HUDEP-2 (cell line): Measurements from ENCODE around the gene MYNN.

Source experiments
- DNase-seq, 76 experiments: peaks; one replicate each; lab custom pipeline; 2025; ENCODE audit not compliant: unreplicated experiment in 76 of 76; lab: John Stamatoyannopoulos, UW

Gene MYNN

DNA sequence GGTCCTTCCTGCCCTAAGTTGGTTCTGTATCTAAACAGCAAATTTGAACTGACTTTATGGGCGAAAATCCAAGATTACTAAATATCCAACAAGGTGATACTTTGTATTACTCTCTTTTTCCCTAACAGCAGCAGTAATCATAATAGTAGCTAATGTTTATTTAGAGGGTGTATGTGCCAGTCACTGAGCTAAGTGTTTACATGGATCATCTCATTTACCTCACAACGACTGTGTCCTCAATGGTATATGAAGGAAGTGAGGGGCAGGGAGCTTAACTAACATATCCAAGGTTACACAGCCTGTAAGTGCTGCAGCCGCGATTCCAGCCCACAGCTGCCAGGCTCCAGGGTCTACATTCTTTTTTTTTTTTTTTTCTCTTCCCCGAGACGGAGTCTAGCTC, 49.8 kb downstream of the MYNN start:
- DNase-seq: no peak

DNA sequence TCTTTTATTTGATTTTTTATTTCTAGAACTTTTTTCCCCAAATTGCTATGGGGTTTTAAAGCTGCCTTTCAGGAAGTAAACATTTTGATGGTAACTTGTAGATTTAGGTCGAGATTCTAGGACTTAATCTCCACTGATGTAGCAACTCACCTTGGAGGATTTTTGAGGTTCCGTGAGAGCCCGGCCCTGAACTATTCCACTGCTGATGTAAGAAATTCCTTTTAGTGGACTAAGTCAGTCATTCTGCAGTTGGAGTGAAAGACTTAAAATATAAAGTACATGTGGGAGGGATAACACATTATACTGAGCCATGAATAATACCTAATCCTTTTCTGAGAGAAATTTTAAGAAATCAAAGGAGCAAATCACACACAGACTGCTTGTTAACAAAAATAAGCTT, 52.1 kb downstream of the MYNN start:
- DNase-seq: no peak

DNA sequence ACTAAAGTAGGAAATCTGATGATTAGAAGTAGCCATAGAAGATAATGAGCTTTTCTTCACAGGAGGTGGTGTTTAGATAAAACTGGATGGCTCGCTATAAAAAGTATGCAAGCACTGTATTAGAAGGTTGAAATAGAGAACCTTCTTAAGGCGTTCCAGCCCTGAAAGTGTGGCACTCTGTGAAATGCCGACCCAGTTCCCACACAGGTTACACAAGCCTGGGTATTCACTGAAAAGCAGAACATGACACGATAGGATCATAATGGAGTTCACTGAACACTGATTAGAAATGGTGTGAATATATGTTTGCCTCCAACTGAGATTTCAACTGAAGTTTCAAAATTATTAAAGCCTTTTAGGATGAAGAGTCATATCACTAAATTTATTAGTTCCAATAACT, 54.5 kb downstream of the MYNN start:
- DNase-seq: no peak

GRCh38 chr3:169835533-169835932, 62.3 kb downstream of the MYNN start:
- DNase-seq: no peak

DNA sequence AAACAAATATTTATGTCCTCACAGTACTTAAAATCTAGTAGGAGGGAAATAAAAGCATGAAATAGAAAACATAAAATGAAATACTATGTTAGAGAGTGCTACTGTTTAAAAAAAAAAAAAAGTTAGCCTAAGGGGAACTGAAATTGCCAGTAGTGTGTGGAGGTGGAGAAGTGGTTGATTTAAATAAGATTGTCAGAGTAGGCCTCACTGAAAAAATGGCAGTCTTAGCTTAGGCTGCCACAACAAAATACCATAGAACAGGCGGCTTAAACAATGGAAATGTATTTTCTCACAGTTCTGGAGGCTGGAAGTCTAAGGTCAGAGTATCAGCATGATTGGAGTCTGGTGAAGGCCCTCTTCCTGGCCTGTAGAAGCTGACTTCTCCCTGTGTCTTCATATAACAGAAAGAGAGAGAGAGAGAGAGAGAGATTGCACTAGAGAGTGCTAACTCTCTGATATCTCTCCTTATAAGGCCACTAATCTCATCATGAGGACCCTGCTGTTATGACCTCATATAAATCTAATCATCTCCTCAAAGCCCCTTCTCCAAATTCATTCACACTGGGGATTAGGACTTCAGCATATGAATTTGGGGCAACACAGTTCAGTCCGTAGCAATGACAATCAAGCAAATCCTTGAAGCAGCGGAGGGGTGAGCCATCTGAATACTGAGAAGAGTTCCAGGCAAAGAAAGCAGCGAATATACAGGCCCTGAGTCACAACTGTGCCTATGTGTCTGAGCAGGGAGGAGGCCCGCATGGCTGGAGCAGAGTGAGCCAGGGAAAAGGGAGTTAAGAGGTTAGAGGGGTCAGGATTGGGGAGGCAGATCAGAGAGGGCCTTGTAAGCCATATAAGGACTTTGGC, 63.1 kb downstream of the MYNN start:
- no peak for DNase-seq

DNA sequence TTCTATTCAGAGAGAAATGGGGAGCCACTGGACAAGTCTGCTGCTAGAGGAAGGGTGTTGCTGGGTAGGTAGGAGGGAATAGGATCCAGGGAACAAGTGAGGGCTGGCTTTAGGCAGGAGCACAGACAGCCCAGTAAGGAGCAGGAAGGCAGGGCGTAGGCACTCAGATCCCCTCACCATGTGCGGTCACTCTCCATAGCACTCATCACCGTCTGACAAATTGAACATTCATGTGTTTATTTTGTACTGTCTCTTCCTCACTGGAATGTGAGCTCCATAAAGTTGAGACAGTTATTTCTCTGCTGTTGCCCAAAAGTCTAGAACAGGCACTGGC, 63.7 kb downstream of the MYNN start:
- no peak for DNase-seq

DNA sequence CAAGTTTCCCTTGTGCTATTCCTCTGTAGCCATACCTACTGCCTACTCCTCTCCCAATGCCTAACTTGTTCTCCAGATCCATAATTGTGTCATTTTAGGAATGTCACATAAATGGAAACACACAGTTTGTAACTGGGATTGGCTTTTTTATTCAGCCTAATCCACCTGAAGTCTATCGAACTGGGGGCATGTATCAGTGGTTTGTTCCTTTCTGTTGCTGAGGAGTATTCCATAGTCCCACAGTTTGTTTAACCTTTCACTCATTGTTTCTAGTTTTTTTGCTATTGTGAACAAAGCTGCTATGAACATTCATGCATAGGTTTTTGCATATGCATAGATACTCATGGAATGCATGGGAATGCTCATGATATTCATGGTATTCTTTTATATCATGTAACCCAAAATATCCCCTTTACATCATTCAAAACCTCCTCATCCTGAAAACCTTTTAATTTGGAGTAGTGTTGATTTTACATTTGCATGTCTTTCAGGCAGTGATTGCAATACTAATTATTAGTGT, 65.4 kb downstream of the MYNN start:
- DNase-seq: no peak
